K562 (cell line): ENCODE measurements around the gene SPATS2L. TPM values are rescaled to one million over a fixed set of nuclear protein-coding genes. Genes with fewer than 3 reads are reported as not detected.

Source experiments
- ARID3A ChIP-seq: IDR thresholded peaks from 2 replicates; pipeline ENCODE4 v1.6.1; 2012; ENCODE audit warnings: low read depth, low read length, improper control_type of control experiment, borderline replicate concordance
- CCNT2 ChIP-seq: IDR thresholded peaks from 2 replicates; pipeline ENCODE4 v1.6.1; 2011; ENCODE audit warnings: borderline replicate concordance, low read depth, mild to moderate bottlenecking, moderate library complexity, mixed read lengths, low read length; ENCODE audit not compliant: insufficient read length; ENCODE audit errors: extremely low read depth
- CTBP1 ChIP-seq: fragments of 450-650 bp; IDR thresholded peaks from 2 replicates; pipeline ENCODE4 v1.6.1; 2016; ENCODE audit warnings: borderline replicate concordance
- DACH1 ChIP-seq: fragments of 450-650 bp; IDR thresholded peaks from 2 replicates; pipeline ENCODE4 v1.6.1; 2018; ENCODE audit not compliant: partially characterized antibody
- DIDO1 ChIP-seq: fragments of 450-650 bp; IDR thresholded peaks from 2 replicates; pipeline ENCODE4 v1.6.1; 2016; ENCODE audit warnings: low read depth, missing biosample characterization, missing genetic modification characterization
- FOXK1 ChIP-seq: sonication (generic); formaldehyde crosslinking; IDR thresholded peaks from 2 replicates; pipeline ENCODE4 v1.8.0; 2022; ENCODE audit warnings: missing genetic modification reagents, mild to moderate bottlenecking, borderline replicate concordance
- GTF2E2 ChIP-seq: fragments of 200-800 bp; sonication (Bioruptor generic); IDR thresholded peaks from 2 replicates; pipeline ENCODE4 v1.6.1; 2016; ENCODE audit warnings: missing genetic modification characterization, missing compliant biosample characterization
- IRF9 ChIP-seq: fragments of 450-650 bp; IDR thresholded peaks from 2 replicates; pipeline ENCODE4 v1.6.1; 2016; ENCODE audit warnings: missing biosample characterization, missing genetic modification characterization
- JUN ChIP-seq, 2 experiments: sonication (generic) in 1 of 2; formaldehyde crosslinking in 1 of 2; IDR thresholded peaks; 2 replicates each; pipeline versions ENCODE4 v1.6.1 to v1.8.0; 2012 to 2022; ENCODE audit warnings: borderline replicate concordance in 2 of 2, mild to moderate bottlenecking in 2 of 2, improper control_type of control experiment in 1 of 2, low read depth in 1 of 2, low read length in 1 of 2, missing genetic modification reagents in 1 of 2
- KLF16 ChIP-seq: IDR thresholded peaks from 2 replicates; pipeline ENCODE4 v1.6.1; 2016; ENCODE audit warnings: antibody characterized with exemption
- MEF2D ChIP-seq: conservative IDR thresholded peaks from 2 replicates; pipeline ENCODE4 v1.6.1; 2016; ENCODE audit warnings: low read depth, missing genetic modification characterization, missing compliant biosample characterization
- MTA1 ChIP-seq: fragments of 450-650 bp; IDR thresholded peaks from 2 replicates; pipeline ENCODE4 v1.6.1; 2017; ENCODE audit warnings: borderline replicate concordance
- NEUROD1 ChIP-seq: fragments of 150-350 bp; IDR thresholded peaks from 2 replicates; pipeline ENCODE4 v1.6.1; 2014; ENCODE audit warnings: borderline replicate concordance, low read length, low read depth; ENCODE audit not compliant: partially characterized antibody
- NR2C2 ChIP-seq, 2 experiments: fragments of 200-800 bp in 1 of 2; sonication (Bioruptor generic) in 1 of 2; sonication (generic) in 1 of 2; formaldehyde crosslinking in 1 of 2; IDR thresholded peaks; 2 replicates each; pipeline versions ENCODE4 v1.6.1 to v1.8.0; 2016 to 2022; ENCODE audit warnings: mild to moderate bottlenecking in 1 of 2, missing compliant biosample characterization in 1 of 2, missing genetic modification characterization in 1 of 2, missing genetic modification reagents in 1 of 2
- PBX2 ChIP-seq, 2 experiments: IDR thresholded peaks in 1 of 2; conservative IDR thresholded peaks in 1 of 2; 2 replicates each; pipeline ENCODE4 v1.6.1; 2016; ENCODE audit warnings: low read depth in 2 of 2, mild to moderate bottlenecking in 1 of 2, missing compliant biosample characterization in 1 of 2, missing genetic modification characterization in 1 of 2, moderate library complexity in 1 of 2
- PML ChIP-seq: IDR thresholded peaks from 2 replicates; pipeline ENCODE4 v1.6.1; 2012; ENCODE audit warnings: low read length, inconsistent platforms
- POLR2G ChIP-seq: fragments of 200-400 bp; formaldehyde crosslinking; IDR thresholded peaks from 2 replicates; pipeline ENCODE4 v1.6.1; 2017; ENCODE audit warnings: low read depth, mild to moderate bottlenecking, antibody characterized with exemption, low read length, moderate library complexity
- SAFB2 ChIP-seq: fragments of 200-400 bp; formaldehyde crosslinking; IDR thresholded peaks from 2 replicates; pipeline ENCODE4 v1.6.1; 2018; ENCODE audit warnings: borderline replicate concordance, low read length, low read depth, moderate library complexity; ENCODE audit not compliant: severe bottlenecking
- TAF15 ChIP-seq: fragments of 200-400 bp; formaldehyde crosslinking; IDR thresholded peaks from 2 replicates; pipeline ENCODE4 v1.6.1; 2017; ENCODE audit warnings: mild to moderate bottlenecking, low read depth, low read length, moderate library complexity
- polyA plus RNA-seq, 8 experiments: library from polyadenylated mRNA; depleted of rRNA in 4 of 8; stranded (reverse) in 5 of 8; unstranded in 3 of 8; fragments of >200 nt; fragmentation: Nextera tagmentation in 2 of 8; fragmentation: Illumina TruSeq in 1 of 8; extraction: Ambion mirVana in 2 of 8; extraction: Trizol in 1 of 8; gene quantifications; 2 replicates each; pipeline versions ENCODE4 v1.2.1 to v1.2.3, GENCODE V29; 2011 to 2014; ENCODE audit warnings: inconsistent platforms in 1 of 8, missing spikeins in 1 of 8
- total RNA-seq, 7 experiments: library from RNA; depleted of rRNA in 6 of 7; stranded (reverse); fragments of >200 nt in 6 of 7; fragmentation: Illumina TruSeq in 2 of 7; extraction: Trizol in 2 of 7; gene quantifications; 2 replicates each; pipeline versions ENCODE4 v1.2.1 to v1.2.3, GENCODE V29; 2011 to 2021; ENCODE audit warnings: low replicate concordance in 1 of 7

SPATS2L gene
- total and polyA plus RNA-seq, 9 of the 15 experiments (the other 6 are each of a cell fraction or from before 2014, with no cell fraction given) = 11.3 to 41.5 (median 24.9) TPM

- TF ChIP-seq MEF2D = peak; percentile 89
- no peak for TF ChIP-seq SAFB2
- TF ChIP-seq POLR2G = no peak
- TF ChIP-seq NEUROD1 = peak; percentile 39
- peak; percentile 86 for TF ChIP-seq JUN (IDR thresholded peaks at IDR 0.05; ENCODE audit: borderline replicate concordance, low read depth, low read length)
- TF ChIP-seq JUN (CRISPR knock-in tag; IDR thresholded peaks at IDR 0.05; ENCODE audit: borderline replicate concordance) = no peak
- TF ChIP-seq DIDO1 (tag) = no peak
- no peak for TF ChIP-seq NR2C2 (CRISPR knock-in tag; IDR thresholded peaks at IDR 0.05)
- no peak; the same call in 1 of the 2 replicates for TF ChIP-seq NR2C2 (tag; IDR thresholded peaks at IDR 0.05)
- TF ChIP-seq CTBP1 = peak; percentile 72; the same call in 1 of the 2 replicates
- TF ChIP-seq ARID3A = peak; percentile 34; the same call in 1 of the 2 replicates
- no peak for TF ChIP-seq IRF9 (tag)
- no peak for TF ChIP-seq TAF15
- TF ChIP-seq FOXK1 (CRISPR knock-in tag) = no peak
- 0 out of 2 replicates have a peak, but pooled peaks have one; percentile 19 for TF ChIP-seq GTF2E2 (tag)
- peak; percentile 29 for TF ChIP-seq CCNT2
- TF ChIP-seq PML = peak; percentile 34; the same call in 1 of the 2 replicates
- TF ChIP-seq DACH1 = peak; percentile 52
- no peak for TF ChIP-seq PBX2 (CRISPR knock-in tag; IDR thresholded peaks at IDR 0.05; ENCODE audit: low read depth)
- peak; percentile 79 for TF ChIP-seq PBX2 (tag; conservative IDR thresholded peaks at IDR 0.05; ENCODE audit: low read depth)
- TF ChIP-seq MTA1 = 0 out of 2 replicates have a peak, but pooled peaks have one; percentile 49
- TF ChIP-seq KLF16 = peak; percentile 50; the same call in 1 of the 2 replicates
Measured at GRCh38 chr2:200405599-200406298, 99.3 kb downstream of the SPATS2L start (continued).
